Tibial artery (tissue), 4 donors: ENCODE measurements around the gene KCTD14.
A peak's percentile ranks its signal among the peaks of the same experiment; 100 is the strongest.

ENCODE experiments used
- DNase-seq, 2 donors: peaks; one replicate each; pipeline ENCODE4 v3.0.0-alpha.2; 2019
- H3K27ac ChIP-seq, 2 donors: fragments of 200-600 bp; sonication (generic) in 1 of 2; 1 replicate in 1 of 2; 2 replicates in 1 of 2; pipeline ENCODE4 v1.5.1; 2018 to 2019; ENCODE audit warnings: mild to moderate bottlenecking in 1 of 2
- H3K27me3 ChIP-seq, 2 donors: fragments of 200-600 bp; sonication (generic) in 1 of 2; one replicate each; pipeline versions ENCODE4 v1.5.1 to v1.6.0; 2016 to 2019
- H3K36me3 ChIP-seq, 3 donors: fragments of 200-600 bp; sonication (generic) in 2 of 3; one replicate each; pipeline ENCODE4 v1.5.1; 2016 to 2019; ENCODE audit warnings: mild to moderate bottlenecking in 2 of 3
- H3K4me1 ChIP-seq, 4 donors: fragments of 200-600 bp; sonication (generic) in 2 of 4; 1 replicate in 3 of 4; 2 replicates in 1 of 4; pipeline ENCODE4 v1.5.1; 2016 to 2019
- H3K4me3 ChIP-seq, 2 donors: fragments of 200-600 bp; sonication (generic) in 1 of 2; 1 replicate in 1 of 2; 2 replicates in 1 of 2; pipeline ENCODE4 v1.5.1; 2018 to 2019; ENCODE audit warnings: mild to moderate bottlenecking in 2 of 2
- H3K9me3 ChIP-seq, 3 donors: fragments of 200-600 bp; sonication (generic) in 1 of 3; one replicate each; pipeline ENCODE4 v1.5.1; 2016 to 2019
- intact Hi-C: fragments of 100-400 bp; cut with DNase I; formaldehyde crosslinking; loops from one replicate; pipeline ENCODE4 v1.15.0; 2023; ENCODE audit warnings: low total_unique reads
- TF ChIP-seq, protein P1 (sequence below), 2 experiments: fragments of 200-600 bp in 1 of 2; fragments of 450-650 bp in 1 of 2; IDR thresholded peaks; one replicate each; pipeline ENCODE4 v1.5.1; 2017 to 2019; ENCODE audit warnings: antibody characterized with exemption in 2 of 2, mild to moderate bottlenecking in 1 of 2, moderate library complexity in 1 of 2

Gene KCTD14

DNA sequence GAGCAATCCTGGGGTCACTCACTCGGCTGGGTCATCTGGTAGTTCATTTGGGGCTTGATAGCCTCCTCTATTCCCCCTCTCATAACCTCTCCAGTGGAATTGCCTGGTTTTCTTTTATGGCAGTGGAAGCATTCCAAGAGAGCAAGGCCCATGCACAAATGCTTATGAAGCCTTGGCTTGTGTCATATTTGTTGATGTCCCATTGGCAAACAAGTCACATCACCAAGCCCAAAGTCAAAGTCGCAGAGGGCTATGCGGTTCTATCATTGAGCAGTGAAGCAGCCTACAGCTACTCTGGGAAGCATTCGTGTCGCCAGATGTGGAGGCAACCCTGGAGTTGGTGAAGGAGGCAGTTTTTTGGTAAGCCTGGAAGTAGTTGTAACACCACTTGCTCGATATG, 12.3 kb downstream of the KCTD14 start:
- H3K4me1 ChIP-seq, result no peaks in the 10 kb centered on the region
- TF ChIP-seq, protein P1, sequence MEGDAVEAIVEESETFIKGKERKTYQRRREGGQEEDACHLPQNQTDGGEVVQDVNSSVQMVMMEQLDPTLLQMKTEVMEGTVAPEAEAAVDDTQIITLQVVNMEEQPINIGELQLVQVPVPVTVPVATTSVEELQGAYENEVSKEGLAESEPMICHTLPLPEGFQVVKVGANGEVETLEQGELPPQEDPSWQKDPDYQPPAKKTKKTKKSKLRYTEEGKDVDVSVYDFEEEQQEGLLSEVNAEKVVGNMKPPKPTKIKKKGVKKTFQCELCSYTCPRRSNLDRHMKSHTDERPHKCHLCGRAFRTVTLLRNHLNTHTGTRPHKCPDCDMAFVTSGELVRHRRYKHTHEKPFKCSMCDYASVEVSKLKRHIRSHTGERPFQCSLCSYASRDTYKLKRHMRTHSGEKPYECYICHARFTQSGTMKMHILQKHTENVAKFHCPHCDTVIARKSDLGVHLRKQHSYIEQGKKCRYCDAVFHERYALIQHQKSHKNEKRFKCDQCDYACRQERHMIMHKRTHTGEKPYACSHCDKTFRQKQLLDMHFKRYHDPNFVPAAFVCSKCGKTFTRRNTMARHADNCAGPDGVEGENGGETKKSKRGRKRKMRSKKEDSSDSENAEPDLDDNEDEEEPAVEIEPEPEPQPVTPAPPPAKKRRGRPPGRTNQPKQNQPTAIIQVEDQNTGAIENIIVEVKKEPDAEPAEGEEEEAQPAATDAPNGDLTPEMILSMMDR (IDR thresholded peaks at IDR 0.05), result no peak

GRCh38 chr11:78010304-78010703, 12.8 kb downstream of the KCTD14 start:
- no peaks in the 10 kb centered on the region for H3K4me1 ChIP-seq
- intact Hi-C loops, result no loop called here
- H3K36me3 ChIP-seq, result no peaks in the 10 kb centered on the region
- no peak overlapping the region for H3K4me3 ChIP-seq
- H3K9me3 ChIP-seq, result no peaks in the 10 kb centered on the region
- no peak overlapping the region for H3K27ac ChIP-seq
- DNase-seq, result no peak
- TF ChIP-seq, protein P1 (IDR thresholded peaks at IDR 0.05), result no peak
- no peaks in the 10 kb centered on the region for H3K27me3 ChIP-seq

More for the DNA sequence above, 12.3 kb downstream of the KCTD14 start:
- intact Hi-C loops, result no loop called here
- Histone ChIP-seq H3K36me3 (peaks cover 0 to 2% (median 0%) of the 10 kb centered on the region in 3 donors), H3K27me3 (no peaks in the 10 kb centered on the region), H3K4me3 (no peak overlapping the region), H3K9me3 (no peaks in the 10 kb centered on the region), H3K27ac (no peak overlapping the region)
- DNase-seq, result no peak

DNA sequence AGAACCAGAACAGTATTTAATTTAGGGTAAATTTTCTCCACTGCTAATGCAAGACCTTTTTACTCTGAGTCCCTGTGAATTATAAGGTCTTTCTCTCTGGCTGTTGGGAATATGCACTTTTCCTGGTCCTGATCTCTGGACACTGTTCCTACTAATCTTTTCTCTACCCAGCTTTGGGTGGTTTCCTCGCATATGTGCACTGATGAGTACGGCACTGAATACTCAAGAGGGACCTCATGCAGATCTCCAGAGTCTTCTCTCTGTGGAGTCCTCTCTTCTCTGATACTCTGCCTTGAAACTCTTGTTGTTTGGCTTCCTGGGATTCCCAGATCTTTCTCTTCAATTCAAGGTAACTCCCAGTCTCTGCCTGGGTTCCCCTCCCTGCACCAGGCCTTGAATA, 14.0 kb downstream of the KCTD14 start:
- H3K36me3 ChIP-seq, result no peaks in the 10 kb centered on the region
- TF ChIP-seq, protein P1 (IDR thresholded peaks at IDR 0.05), result no peak
- no peak overlapping the region for H3K27ac ChIP-seq
- no peaks in the 10 kb centered on the region for H3K4me1 ChIP-seq
- H3K4me3 ChIP-seq, result no peak overlapping the region
- DNase-seq, result no peak
- no peaks in the 10 kb centered on the region for H3K9me3 ChIP-seq
- intact Hi-C loops, result no loop called here
- no peaks in the 10 kb centered on the region for H3K27me3 ChIP-seq

DNA sequence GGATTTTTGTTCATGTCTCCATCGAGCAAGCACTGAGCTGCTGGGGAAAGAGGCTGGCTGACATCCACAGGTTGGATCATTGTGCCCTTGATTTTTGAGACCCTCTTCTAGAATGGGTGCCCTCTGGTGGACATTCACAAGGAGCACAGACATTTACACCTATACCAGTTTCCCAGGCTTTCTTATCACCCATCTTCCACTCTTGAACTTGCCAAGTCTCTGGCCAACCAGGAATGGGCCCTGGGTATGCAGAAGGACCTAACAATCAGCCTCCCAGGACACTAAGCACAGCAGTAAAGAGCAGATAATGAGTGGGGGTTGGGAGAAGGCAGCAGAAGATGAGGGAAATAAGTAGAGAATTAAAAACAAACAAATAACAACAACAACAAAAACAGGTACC, 22.9 kb downstream of the KCTD14 start:
- Histone ChIP-seq H3K4me3 (no peak overlapping the region), H3K4me1 (peaks cover 0 to 3% (median 2%) of the 10 kb centered on the region in 4 donors), H3K27me3 (no peaks in the 10 kb centered on the region), H3K27ac (no peak overlapping the region), H3K36me3 (no peaks in the 10 kb centered on the region), H3K9me3 (no peaks in the 10 kb centered on the region)
- intact Hi-C loops, result no loop called here
- DNase-seq, result no peak
- TF ChIP-seq, protein P1 (IDR thresholded peaks at IDR 0.05), result peak in 1 of 2 experiments; percentile 31

GRCh38 chr11:77999446-78000030, 23.5 kb downstream of the KCTD14 start:
- intact Hi-C loops, result no loop called here
- no peak for DNase-seq

More at GRCh38 chr11:77999446-78000030, 23.5 kb downstream of the KCTD14 start:
- Histone ChIP-seq H3K4me3 (no peak overlapping the region), H3K27me3 (no peaks in the 10 kb centered on the region), H3K36me3 (no peaks in the 10 kb centered on the region), H3K4me1 (peaks cover 0 to 6% (median 2%) of the 10 kb centered on the region in 4 donors), H3K9me3 (no peaks in the 10 kb centered on the region), H3K27ac (no peak overlapping the region)
- TF ChIP-seq, protein P1 (IDR thresholded peaks at IDR 0.05), result no peak
